Hepatocyte (in vitro differentiated cells): ENCODE data around the gene AVPR2.

ENCODE experiments used
- CTCF ChIP-seq: fragments of 200-600 bp; sonication (generic); IDR thresholded peaks from 2 replicates; pipeline ENCODE4 v1.5.1; 2016; ENCODE audit warnings: antibody characterized with exemption, mild to moderate bottlenecking; ENCODE audit not compliant: poor library complexity
- EZH2 ChIP-seq: fragments of 200-600 bp; sonication (generic); IDR thresholded peaks from 2 replicates; pipeline ENCODE4 v1.6.1; 2016; ENCODE audit warnings: antibody characterized with exemption, mild to moderate bottlenecking, borderline replicate concordance
- EZH2phosphoT487 ChIP-seq: fragments of 200-600 bp; sonication (generic); IDR thresholded peaks from one replicate; pipeline ENCODE4 v1.6.1; 2018; ENCODE audit warnings: antibody characterized with exemption, mild to moderate bottlenecking, low read depth, moderate library complexity; ENCODE audit not compliant: unreplicated experiment, severe bottlenecking

GRCh38 chrX:153926858-153927671, 22.6 kb downstream of the AVPR2 start:
- TF ChIP-seq CTCF (no peak), EZH2 (no peak), EZH2phosphoT487 (no peak)
